Colonic mucosa (tissue), 4 donors: ENCODE data around the gene ASPG. TPM values are rescaled to one million over a fixed set of nuclear protein-coding genes. Genes with fewer than 3 reads are reported as not detected.

ENCODE experiments used
- DNase-seq: peaks from one replicate; pipeline ENCODE4 v3.0.0-alpha.2; 2020
- H3K27ac ChIP-seq: fragments of 200-600 bp; one replicate; pipeline ENCODE4 v1.8.0; 2021
- H3K27me3 ChIP-seq: fragments of 200-600 bp; one replicate; pipeline ENCODE4 v1.8.0; 2021
- H3K36me3 ChIP-seq: fragments of 200-600 bp; one replicate; pipeline ENCODE4 v1.8.0; 2021
- H3K4me1 ChIP-seq: fragments of 200-600 bp; one replicate; pipeline ENCODE4 v1.8.0; 2021; ENCODE audit warnings: mild to moderate bottlenecking
- H3K4me3 ChIP-seq: fragments of 200-600 bp; one replicate; pipeline ENCODE4 v1.8.0; 2021
- H3K9ac ChIP-seq, 2 donors: one replicate each; pipeline ENCODE4 v1.7.0; 2013; ENCODE audit warnings: control low read depth in 2 of 2, low read depth in 2 of 2, low read length in 2 of 2
- H3K9me3 ChIP-seq: fragments of 200-600 bp; one replicate; pipeline ENCODE4 v1.8.0; 2021
- intact Hi-C: fragments of 100-400 bp; cut with DNase I; formaldehyde crosslinking; loops from one replicate; pipeline ENCODE4 v1.14.1; 2022
- total RNA-seq, 2 donors: library from RNA; stranded (reverse); fragmentation: NEBNext Ultra II Directional in 1 of 2; extraction: Animal tissue kit (Norgen Biotek cat#: 25700) in 1 of 2; gene quantifications; one replicate each; pipeline ENCODE4 v1.2.1, GENCODE V29; 2021
- TF ChIP-seq, protein P1 (sequence below): fragments of 200-600 bp; IDR thresholded peaks from one replicate; pipeline ENCODE4 v1.8.0; 2022; ENCODE audit warnings: antibody characterized with exemption, mild to moderate bottlenecking
- donor health status: healthy.
- donor health status: DM: no; HTN: no; CAD: no.
- donor health status: DM: no; HTN: no; CAD: no.

The ASPG gene
- total RNA-seq, 2 donors from 2014 or later = 1.4 to 7.5 TPM

DNA sequence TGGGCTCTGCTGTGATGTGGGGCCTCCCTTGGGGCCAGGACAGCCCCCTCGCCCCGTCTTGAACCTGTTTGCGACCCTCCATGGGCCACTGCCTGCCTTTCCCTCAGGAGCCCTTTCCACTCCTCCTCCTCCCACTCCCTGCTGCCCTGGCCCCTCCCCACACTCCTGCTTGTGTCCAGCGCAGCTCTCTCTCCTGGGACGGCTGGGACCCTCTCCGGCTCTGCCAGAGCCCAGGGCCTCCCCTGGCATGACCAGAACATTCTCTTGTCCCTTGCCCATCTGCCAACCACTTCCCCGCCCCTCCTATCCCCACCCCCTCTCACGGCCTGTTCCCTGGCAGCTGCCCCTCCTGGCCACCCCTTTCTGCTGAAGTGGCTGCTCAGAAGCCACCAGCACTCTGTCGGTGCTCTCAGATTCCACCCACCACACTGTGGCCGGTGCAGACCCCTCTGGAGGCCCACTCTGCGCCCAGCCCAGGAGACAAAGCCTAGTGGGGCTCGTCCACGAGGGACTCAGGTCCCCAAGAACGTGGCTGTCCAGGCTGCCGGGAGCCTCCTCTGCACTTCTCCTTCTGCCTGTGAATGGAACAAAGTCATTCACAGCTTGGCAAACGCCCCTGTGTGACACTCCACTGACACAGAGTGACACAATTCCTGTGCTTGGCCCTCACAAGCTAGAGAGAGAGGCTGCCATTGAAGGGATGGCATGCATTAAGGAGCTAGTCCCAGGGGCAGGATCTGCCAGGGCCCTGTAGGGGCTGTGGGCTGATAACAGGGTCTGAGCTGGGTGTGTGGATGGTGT, 1.4 kb downstream of the ASPG start:
- Histone ChIP-seq H3K9me3 (no peaks in the 10 kb centered on the region), H3K4me3 (no peak overlapping the region), H3K27ac (peak overlapping the region; percentile 71), H3K27me3 (peaks cover 7% of the 10 kb centered on the region), H3K36me3 (no peaks in the 10 kb centered on the region), H3K9ac (peak overlapping the region; percentile 49 to 71), H3K4me1 (peaks cover 37% of the 10 kb centered on the region)
- DNase-seq = peak; percentile 24
- TF ChIP-seq, protein P1, sequence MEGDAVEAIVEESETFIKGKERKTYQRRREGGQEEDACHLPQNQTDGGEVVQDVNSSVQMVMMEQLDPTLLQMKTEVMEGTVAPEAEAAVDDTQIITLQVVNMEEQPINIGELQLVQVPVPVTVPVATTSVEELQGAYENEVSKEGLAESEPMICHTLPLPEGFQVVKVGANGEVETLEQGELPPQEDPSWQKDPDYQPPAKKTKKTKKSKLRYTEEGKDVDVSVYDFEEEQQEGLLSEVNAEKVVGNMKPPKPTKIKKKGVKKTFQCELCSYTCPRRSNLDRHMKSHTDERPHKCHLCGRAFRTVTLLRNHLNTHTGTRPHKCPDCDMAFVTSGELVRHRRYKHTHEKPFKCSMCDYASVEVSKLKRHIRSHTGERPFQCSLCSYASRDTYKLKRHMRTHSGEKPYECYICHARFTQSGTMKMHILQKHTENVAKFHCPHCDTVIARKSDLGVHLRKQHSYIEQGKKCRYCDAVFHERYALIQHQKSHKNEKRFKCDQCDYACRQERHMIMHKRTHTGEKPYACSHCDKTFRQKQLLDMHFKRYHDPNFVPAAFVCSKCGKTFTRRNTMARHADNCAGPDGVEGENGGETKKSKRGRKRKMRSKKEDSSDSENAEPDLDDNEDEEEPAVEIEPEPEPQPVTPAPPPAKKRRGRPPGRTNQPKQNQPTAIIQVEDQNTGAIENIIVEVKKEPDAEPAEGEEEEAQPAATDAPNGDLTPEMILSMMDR = no peak
- intact Hi-C loops = no loop called here

DNA sequence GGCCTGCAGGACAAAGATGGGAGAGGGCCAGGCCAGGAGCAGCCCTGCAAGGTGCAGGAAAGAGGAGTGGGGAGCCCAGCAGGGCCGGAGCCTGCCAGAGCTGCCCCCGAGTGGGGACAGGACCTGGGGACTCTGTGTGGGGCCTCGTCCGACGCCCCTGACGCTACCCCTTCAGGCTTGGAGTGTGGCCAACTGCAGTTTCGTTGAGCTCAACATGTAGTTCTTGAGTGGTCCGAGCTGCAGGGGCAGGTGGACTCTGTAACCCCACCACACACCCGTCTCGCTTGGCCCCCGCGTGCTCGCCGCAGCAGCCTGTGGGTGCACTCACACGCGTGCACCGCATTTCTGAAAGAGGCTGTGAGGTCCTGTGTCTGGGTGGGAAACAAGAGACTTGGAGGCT, 2.0 kb downstream of the ASPG start:
- no peaks in the 10 kb centered on the region for H3K36me3 ChIP-seq
- H3K9me3 ChIP-seq = no peaks in the 10 kb centered on the region
- DNase-seq = peak; percentile 27
- H3K9ac ChIP-seq = peak overlapping the region; percentile 52 to 71
- TF ChIP-seq, protein P1 = no peak
- no peak overlapping the region for H3K4me3 ChIP-seq
- H3K27ac ChIP-seq = peak overlapping the region; percentile 71
- H3K4me1 ChIP-seq = peaks cover 30% of the 10 kb centered on the region
- peaks cover 7% of the 10 kb centered on the region for H3K27me3 ChIP-seq
- intact Hi-C loops = no loop called here

DNA sequence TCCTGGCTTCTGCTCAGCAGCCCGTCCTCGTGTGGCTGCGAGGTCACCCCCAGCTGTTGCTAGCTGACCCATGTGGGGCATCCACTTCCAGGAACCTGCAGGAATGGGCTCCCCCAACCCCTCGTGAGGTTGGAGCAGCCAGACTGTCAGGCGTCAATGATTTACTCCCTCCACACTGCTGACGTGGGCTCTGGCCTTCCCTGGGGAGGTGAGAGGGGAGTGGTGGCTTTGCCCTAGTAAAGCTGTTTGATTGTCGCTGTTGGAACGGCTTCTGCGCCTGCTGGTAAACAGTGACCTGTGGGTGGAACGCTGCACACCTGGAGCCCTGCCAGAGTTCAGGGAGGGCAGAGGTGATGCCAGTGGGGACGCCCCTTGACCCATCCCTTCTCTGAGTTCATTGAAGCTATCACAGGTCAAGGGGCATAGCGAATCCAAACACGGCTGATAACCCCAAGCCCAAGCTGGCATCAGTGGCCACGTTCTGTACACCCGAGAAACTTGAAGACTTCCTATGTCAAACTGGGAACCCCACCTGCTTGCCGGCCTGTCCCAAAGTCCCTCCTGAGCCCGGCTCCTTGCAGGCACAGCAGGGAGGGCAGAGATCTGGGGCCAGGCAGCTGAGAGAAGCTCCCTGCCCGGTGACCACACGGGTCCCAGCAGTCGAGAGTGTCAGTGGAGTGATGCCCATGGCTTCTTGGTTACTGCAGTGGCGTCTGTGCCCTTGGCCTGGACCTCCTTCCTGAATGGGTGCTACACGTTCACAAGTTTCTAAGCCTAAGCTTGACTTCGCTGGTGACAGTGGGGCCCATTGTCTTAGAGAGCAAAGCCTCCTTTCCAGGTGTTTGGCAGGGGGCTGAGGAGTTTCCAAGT, 2.7 kb downstream of the ASPG start:
- TF ChIP-seq, protein P1 = no peak
- Histone ChIP-seq H3K27me3 (peaks cover 7% of the 10 kb centered on the region), H3K36me3 (no peaks in the 10 kb centered on the region), H3K9me3 (no peaks in the 10 kb centered on the region), H3K4me3 (no peak overlapping the region), H3K9ac (peak overlapping the region; percentile 52 to 71), H3K27ac (peak overlapping the region; percentile 71), H3K4me1 (peaks cover 30% of the 10 kb centered on the region)
- intact Hi-C loops = no loop called here
- DNase-seq = peak; percentile 94

DNA sequence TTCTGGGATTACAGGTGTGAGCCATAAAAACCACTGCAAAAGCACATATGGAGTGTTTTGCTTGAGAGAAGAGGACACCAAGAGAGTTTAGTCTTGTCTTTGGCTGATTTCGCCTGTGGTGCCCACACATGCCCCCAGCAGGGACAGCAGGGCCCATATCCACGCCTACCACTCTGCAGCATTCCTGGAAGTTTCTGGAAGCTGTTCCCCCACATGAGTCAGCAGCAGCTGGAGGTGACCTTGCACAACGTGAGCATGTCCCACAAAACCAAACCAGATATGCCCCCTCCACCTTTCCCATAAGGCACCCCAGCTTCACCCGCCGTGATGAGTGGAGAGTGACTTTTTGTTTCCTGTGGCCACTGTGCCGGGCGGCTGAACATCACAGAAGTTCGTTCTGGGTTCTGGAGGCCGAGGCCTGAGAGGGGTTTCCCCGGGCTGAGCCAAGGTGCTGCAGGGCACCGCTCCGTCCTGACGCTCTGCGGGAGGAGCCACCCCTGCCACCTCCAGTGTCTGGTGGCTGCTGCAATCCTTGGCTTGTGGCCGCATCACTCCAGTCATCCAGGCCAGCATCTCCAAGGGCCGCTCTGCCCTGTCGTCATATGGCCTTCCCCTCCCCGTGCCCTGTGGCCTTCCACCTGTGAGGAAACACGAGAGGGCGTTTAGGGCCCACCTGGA, 4.7 kb downstream of the ASPG start:
- intact Hi-C loops = loop anchor here (10.0 kb wide), 1 partner anchor 475 kb away; no protein-coding TSS in a partner anchor
- H3K9me3 ChIP-seq = no peaks in the 10 kb centered on the region
- no peaks in the 10 kb centered on the region for H3K36me3 ChIP-seq
- peaks cover 21% of the 10 kb centered on the region for H3K4me1 ChIP-seq
- H3K27ac ChIP-seq = no peak overlapping the region
- no peak overlapping the region for H3K9ac ChIP-seq
- peaks cover 7% of the 10 kb centered on the region for H3K27me3 ChIP-seq
- H3K4me3 ChIP-seq = no peak overlapping the region
- TF ChIP-seq, protein P1 = no peak
- DNase-seq = peak; percentile 15
